GM18499 (cell line): ENCODE measurements around the gene LRRC18.

Source experiments
- ATAC-seq: cut with Tn5 transposase; IDR thresholded peaks from one replicate; pipeline ENCODE4 v1.9.1; 2021; ENCODE audit warnings: moderate number of reproducible peaks; ENCODE audit not compliant: insufficient read depth, unreplicated experiment

The LRRC18 gene

GRCh38 chr10:48946891-48947500 lies 7.4 kb upstream of the LRRC18 start:
- no peak for ATAC-seq

- ATAC-seq = no peak
Measured at GRCh38 chr10:48946332-48946731, 6.7 kb upstream of the LRRC18 start.

- no peak for ATAC-seq
Measured at GRCh38 chr10:48945441-48946130, 5.9 kb upstream of the LRRC18 start.

- no peak for ATAC-seq
Measured at GRCh38 chr10:48944171-48944570, 4.5 kb upstream of the LRRC18 start.

GRCh38 chr10:48943096-48943495 lies 3.5 kb upstream of the LRRC18 start:
- no peak for ATAC-seq

- ATAC-seq = no peak
Measured at GRCh38 chr10:48941427-48942075, 1.9 kb upstream of the LRRC18 start.

- ATAC-seq = no peak
Measured at GRCh38 chr10:48940958-48941357, 1.3 kb upstream of the LRRC18 start.

- no peak for ATAC-seq
Measured at GRCh38 chr10:48940372-48940771, 732 bp upstream of the LRRC18 start.

GRCh38 chr10:48938990-48939536 lies 577 bp downstream of the LRRC18 start:
- ATAC-seq = no peak

GRCh38 chr10:48938281-48938680 lies 1.4 kb downstream of the LRRC18 start:
- no peak for ATAC-seq

GRCh38 chr10:48937796-48938195 lies 1.8 kb downstream of the LRRC18 start:
- no peak for ATAC-seq

GRCh38 chr10:48935577-48935976 lies 4.1 kb downstream of the LRRC18 start:
- no peak for ATAC-seq

GRCh38 chr10:48934672-48935501 lies 4.8 kb downstream of the LRRC18 start:
- no peak for ATAC-seq

GRCh38 chr10:48932831-48933664 lies 6.6 kb downstream of the LRRC18 start:
- ATAC-seq = no peak

- ATAC-seq = no peak
Measured at GRCh38 chr10:48931188-48931587, 8.5 kb downstream of the LRRC18 start.

- ATAC-seq = no peak
Measured at GRCh38 chr10:48929413-48929990, 10.1 kb downstream of the LRRC18 start.

GRCh38 chr10:48926764-48927540 lies 12.7 kb downstream of the LRRC18 start:
- ATAC-seq = no peak

- no peak for ATAC-seq
Measured at GRCh38 chr10:48926255-48926654, 13.4 kb downstream of the LRRC18 start.

GRCh38 chr10:48924988-48925387 lies 14.7 kb downstream of the LRRC18 start:
- ATAC-seq = no peak
